Mesendoderm (in vitro differentiated cells): Measurements from ENCODE around the gene GALNT16.

Experiments
- DNase-seq: peaks from one replicate; pipeline ENCODE4 v3.0.0; 2013
- H2AK5ac ChIP-seq: 2 replicates; pipeline ENCODE4 v1.6.1; 2013; ENCODE audit warnings: low read length, inconsistent platforms
- H2BK120ac ChIP-seq: 2 replicates; pipeline ENCODE4 v1.6.1; 2013; ENCODE audit warnings: low read depth, mild to moderate bottlenecking, low read length, moderate library complexity, mixed read lengths
- H2BK15ac ChIP-seq: replicated peaks from 2 replicates; pipeline ENCODE4 v1.6.1; 2013; ENCODE audit warnings: low read depth, mild to moderate bottlenecking, moderate library complexity
- H2BK5ac ChIP-seq: 2 replicates; pipeline ENCODE4 v1.6.1; 2013; ENCODE audit warnings: low read length, inconsistent platforms
- H3K18ac ChIP-seq: 2 replicates; pipeline ENCODE4 v1.6.1; 2013; ENCODE audit warnings: mild to moderate bottlenecking, low read length, mixed read lengths
- H3K23ac ChIP-seq: one replicate; pipeline ENCODE4 v1.6.1; 2013; ENCODE audit warnings: low read length
- H3K27ac ChIP-seq: 2 replicates; pipeline ENCODE4 v1.5.1; 2013; ENCODE audit warnings: low read depth, mild to moderate bottlenecking, inconsistent platforms, low read length, moderate library complexity
- H3K27me3 ChIP-seq: 2 replicates; pipeline ENCODE4 v1.6.1; 2013; ENCODE audit warnings: low read length, control low read depth, mild to moderate bottlenecking, inconsistent platforms; ENCODE audit not compliant: insufficient read depth, poor library complexity
- H3K36me3 ChIP-seq: 2 replicates; pipeline ENCODE4 v1.6.1; 2013; ENCODE audit warnings: low read length, inconsistent platforms; ENCODE audit not compliant: control insufficient read depth, insufficient read depth
- H3K4ac ChIP-seq: one replicate; pipeline ENCODE4 v1.6.1; 2013; ENCODE audit warnings: low read depth, mild to moderate bottlenecking, low read length, moderate library complexity
- H3K4me1 ChIP-seq: 2 replicates; pipeline ENCODE4 v1.6.1; 2013; ENCODE audit warnings: low read depth, low read length, inconsistent platforms; ENCODE audit not compliant: control insufficient read depth
- H3K4me2 ChIP-seq: 2 replicates; pipeline ENCODE4 v1.6.1; 2013; ENCODE audit warnings: low read length
- H3K4me3 ChIP-seq: 2 replicates; pipeline ENCODE4 v1.5.1; 2013; ENCODE audit warnings: mild to moderate bottlenecking, low read length
- H3K56ac ChIP-seq: one replicate; pipeline ENCODE4 v1.6.1; 2013; ENCODE audit warnings: low read length
- H3K79me1 ChIP-seq: 2 replicates; pipeline ENCODE4 v1.6.1; 2013; ENCODE audit warnings: low read length, inconsistent platforms
- H3K79me2 ChIP-seq: 2 replicates; pipeline ENCODE4 v1.6.1; 2013; ENCODE audit warnings: mild to moderate bottlenecking, low read length; ENCODE audit not compliant: control insufficient read depth, insufficient read depth
- H3K9ac ChIP-seq: 2 replicates; pipeline ENCODE4 v1.6.1; 2013; ENCODE audit warnings: low read length, inconsistent platforms
- H4K5ac ChIP-seq: one replicate; pipeline ENCODE4 v1.6.1; 2013; ENCODE audit warnings: low read length
- H4K8ac ChIP-seq: one replicate; pipeline ENCODE4 v1.6.1; 2013; ENCODE audit warnings: low read depth, mild to moderate bottlenecking, control low read depth, low read length, moderate library complexity
- WGBS: extraction: QIAGEN DNeasy Blood & Tissue Kit; methylation state at CpG from one replicate; pipeline ENCODE4 v1.1.7; 2013; ENCODE audit warnings: low lambda C conversion rate, missing lambda C conversion rate; ENCODE audit not compliant: insufficient coverage; ENCODE audit errors: extremely low coverage; 5-methylcytosine and 5-hydroxymethylcytosine counted together

GALNT16 gene

GRCh38 chr14:69280746-69281291 is 20.9 kb downstream of the GALNT16 start:
- Histone ChIP-seq H3K27ac (no peak overlapping the region), H4K8ac (no peak overlapping the region), H3K27me3 (no peaks in the 10 kb centered on the region), H3K23ac (no peak overlapping the region), H3K36me3 (no peaks in the 10 kb centered on the region), H2BK5ac (no peak overlapping the region), H3K4ac (no peak overlapping the region), H3K4me1 (no peaks in the 10 kb centered on the region), H3K9ac (no peak overlapping the region), H3K56ac (no peak overlapping the region), H3K4me3 (no peak overlapping the region), H2BK120ac (no peak overlapping the region), H3K79me2 (no peaks in the 10 kb centered on the region), H2AK5ac (no peak overlapping the region), H3K4me2 (no peak overlapping the region), H2BK15ac (no peak overlapping the region), H3K79me1 (no peaks in the 10 kb centered on the region), H3K18ac (no peak overlapping the region), H4K5ac (no peak overlapping the region)
- no peak for DNase-seq
- WGBS = no CpG with 5 or more reads among the region's 9 CpGs

DNA sequence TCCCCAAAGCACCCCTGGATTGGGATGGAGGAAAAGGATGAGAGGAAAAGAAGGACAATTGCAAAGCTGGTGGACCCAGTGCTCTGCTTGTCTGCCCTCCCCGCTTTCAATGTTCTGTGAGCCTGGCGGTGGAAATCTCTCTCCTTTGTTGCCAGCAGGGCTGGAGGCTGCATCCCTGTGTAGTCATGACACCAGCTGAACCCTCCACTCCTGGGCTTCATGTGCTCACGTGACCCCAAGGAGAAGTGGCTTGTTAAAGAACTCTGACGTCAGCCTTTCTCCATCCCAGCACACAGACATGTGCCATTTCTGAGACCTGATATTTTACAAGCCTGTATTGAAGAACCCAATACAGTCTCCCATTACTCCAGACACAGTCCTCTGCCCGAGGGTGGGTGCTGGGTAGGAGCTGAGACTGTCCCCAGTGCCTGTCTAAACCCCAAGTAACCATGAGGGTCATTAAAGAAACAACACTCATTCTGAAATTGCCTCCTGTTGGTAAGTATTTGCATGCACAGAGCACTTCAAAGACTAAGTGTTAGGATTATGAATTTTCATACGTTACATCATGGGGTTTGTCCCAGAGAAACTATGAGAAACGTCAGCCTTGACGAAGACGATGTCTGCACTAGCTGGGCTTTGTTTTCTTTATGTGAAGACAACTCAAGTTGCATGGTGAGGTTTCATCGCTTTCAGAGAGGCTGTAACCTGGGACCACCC is 21.7 kb downstream of the GALNT16 start:
- H3K36me3 ChIP-seq = no peaks in the 10 kb centered on the region
- no peak overlapping the region for H2BK5ac ChIP-seq
- no peak overlapping the region for H4K5ac ChIP-seq
- no CpG with 5 or more reads among the region's 10 CpGs for WGBS
- no peak overlapping the region for H3K18ac ChIP-seq
- no peak overlapping the region for H3K23ac ChIP-seq
- H3K79me1 ChIP-seq = no peaks in the 10 kb centered on the region
- no peak overlapping the region for H4K8ac ChIP-seq
- H2AK5ac ChIP-seq = no peak overlapping the region
- H3K4me1 ChIP-seq = no peaks in the 10 kb centered on the region
- no peak for DNase-seq
- no peak overlapping the region for H2BK120ac ChIP-seq
- no peak overlapping the region for H3K56ac ChIP-seq
- H3K9ac ChIP-seq = no peak overlapping the region
- no peak overlapping the region for H3K27ac ChIP-seq
- H3K4me2 ChIP-seq = no peak overlapping the region
- H3K4ac ChIP-seq = no peak overlapping the region
- no peak overlapping the region for H2BK15ac ChIP-seq
- no peak overlapping the region for H3K4me3 ChIP-seq
- H3K27me3 ChIP-seq = no peaks in the 10 kb centered on the region
- no peaks in the 10 kb centered on the region for H3K79me2 ChIP-seq

- H3K56ac ChIP-seq = no peak overlapping the region
- H3K79me1 ChIP-seq = no peaks in the 10 kb centered on the region
- WGBS = no CpG with 5 or more reads among the region's 6 CpGs
- H2BK5ac ChIP-seq = no peak overlapping the region
- no peak for DNase-seq
- no peak overlapping the region for H2AK5ac ChIP-seq
- no peaks in the 10 kb centered on the region for H3K36me3 ChIP-seq
- no peak overlapping the region for H3K9ac ChIP-seq
- H3K4me2 ChIP-seq = no peak overlapping the region
- no peak overlapping the region for H3K4me3 ChIP-seq
- no peaks in the 10 kb centered on the region for H3K27me3 ChIP-seq
- no peak overlapping the region for H3K18ac ChIP-seq
- no peak overlapping the region for H3K4ac ChIP-seq
- H3K27ac ChIP-seq = no peak overlapping the region
- no peak overlapping the region for H4K5ac ChIP-seq
- no peaks in the 10 kb centered on the region for H3K79me2 ChIP-seq
- H3K4me1 ChIP-seq = no peaks in the 10 kb centered on the region
- no peak overlapping the region for H4K8ac ChIP-seq
- no peak overlapping the region for H2BK120ac ChIP-seq
- no peak overlapping the region for H3K23ac ChIP-seq
- no peak overlapping the region for H2BK15ac ChIP-seq
Observed at GRCh38 chr14:69282448-69282847, 22.5 kb downstream of the GALNT16 start.

- Histone ChIP-seq H4K5ac (no peak overlapping the region), H3K4me3 (no peak overlapping the region)
- no CpG with 5 or more reads among the region's 9 CpGs for WGBS
Observed at GRCh38 chr14:69284170-69284569, 24.2 kb downstream of the GALNT16 start.

DNA sequence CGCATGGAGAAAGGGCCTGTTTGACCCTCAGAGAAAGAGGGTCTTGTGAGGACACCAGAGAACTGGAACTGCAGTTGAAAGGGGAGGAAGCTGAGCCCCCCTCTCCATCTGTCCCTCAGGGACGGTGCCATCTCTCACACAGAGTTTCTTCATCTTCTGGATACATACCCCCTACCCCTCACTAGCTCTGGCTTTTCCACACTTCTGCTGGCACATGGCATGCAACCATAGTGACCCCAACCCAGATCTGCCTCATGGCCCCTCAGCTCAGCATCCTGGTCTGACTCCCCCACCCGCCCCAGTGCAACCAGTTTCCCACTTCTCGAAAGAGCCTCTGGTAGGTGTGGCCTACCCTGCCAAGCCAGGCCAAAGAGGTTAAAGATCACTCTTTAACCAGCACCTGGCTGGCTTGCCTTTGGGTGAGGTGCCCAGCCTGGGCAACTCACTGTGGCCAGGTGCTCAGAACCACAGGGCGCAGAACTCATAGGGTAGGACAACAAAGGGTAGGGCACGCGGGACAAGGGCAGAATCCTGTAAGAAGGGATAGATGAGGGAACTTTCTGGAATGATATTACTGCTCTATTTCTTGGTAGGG is 25.8 kb downstream of the GALNT16 start:
- H3K36me3 ChIP-seq = no peaks in the 10 kb centered on the region
- no peaks in the 10 kb centered on the region for H3K4me1 ChIP-seq
- no peak overlapping the region for H2BK5ac ChIP-seq

More at GRCh38 chr14:69284170-69284569, 24.2 kb downstream of the GALNT16 start:
- no peak overlapping the region for H3K18ac ChIP-seq
- H4K8ac ChIP-seq = no peak overlapping the region
- H2BK5ac ChIP-seq = no peak overlapping the region
- no peaks in the 10 kb centered on the region for H3K4me1 ChIP-seq
- H2AK5ac ChIP-seq = no peak overlapping the region
- no peak overlapping the region for H2BK120ac ChIP-seq
- no peaks in the 10 kb centered on the region for H3K27me3 ChIP-seq
- no peak overlapping the region for H3K4ac ChIP-seq
- no peak for DNase-seq
- H3K79me2 ChIP-seq = no peaks in the 10 kb centered on the region
- H3K9ac ChIP-seq = no peak overlapping the region
- no peak overlapping the region for H3K23ac ChIP-seq
- no peaks in the 10 kb centered on the region for H3K79me1 ChIP-seq
- no peak overlapping the region for H3K27ac ChIP-seq
- no peak overlapping the region for H3K4me2 ChIP-seq
- no peak overlapping the region for H2BK15ac ChIP-seq
- H3K36me3 ChIP-seq = no peaks in the 10 kb centered on the region
- no peak overlapping the region for H3K56ac ChIP-seq

More for the DNA sequence above, 25.8 kb downstream of the GALNT16 start:
- H3K23ac ChIP-seq = no peak overlapping the region
- DNase-seq = no peak
- no peak overlapping the region for H4K8ac ChIP-seq
- no peaks in the 10 kb centered on the region for H3K27me3 ChIP-seq
- no peak overlapping the region for H3K9ac ChIP-seq
- H3K79me1 ChIP-seq = no peaks in the 10 kb centered on the region
- no peak overlapping the region for H2BK15ac ChIP-seq
- no peak overlapping the region for H3K18ac ChIP-seq
- H2AK5ac ChIP-seq = no peak overlapping the region
- H3K79me2 ChIP-seq = no peaks in the 10 kb centered on the region
- H3K4ac ChIP-seq = no peak overlapping the region
- H3K56ac ChIP-seq = no peak overlapping the region
- no peak overlapping the region for H3K4me3 ChIP-seq
- WGBS = no CpG with 5 or more reads among the region's 7 CpGs
- H3K4me2 ChIP-seq = no peak overlapping the region
- no peak overlapping the region for H2BK120ac ChIP-seq
- no peak overlapping the region for H4K5ac ChIP-seq
- H3K27ac ChIP-seq = no peak overlapping the region
